Ishikawa (cell line): ENCODE results near the gene COG5.

Experiments
- CEBPB ChIP-seq: IDR thresholded peaks from 2 replicates; pipeline ENCODE4 v1.6.1; 2012
- CREB1 ChIP-seq: IDR thresholded peaks from 2 replicates; pipeline ENCODE4 v1.6.1; 2012; ENCODE audit warnings: low read depth
- EGR1 ChIP-seq: IDR thresholded peaks from 2 replicates; pipeline ENCODE4 v1.6.1; 2012
- MAX ChIP-seq: IDR thresholded peaks from 2 replicates; pipeline ENCODE4 v1.6.1; 2012
- NFIC ChIP-seq: IDR thresholded peaks from 2 replicates; pipeline ENCODE4 v1.6.1; 2012
- RAD21 ChIP-seq: IDR thresholded peaks from 2 replicates; pipeline ENCODE4 v1.6.1; 2012; ENCODE audit warnings: low read depth
- REST ChIP-seq: IDR thresholded peaks from 2 replicates; pipeline ENCODE4 v1.6.1; 2012; ENCODE audit warnings: low read depth, mild to moderate bottlenecking
- TAF1 ChIP-seq: IDR thresholded peaks from 2 replicates; pipeline ENCODE4 v1.6.1; 2012; ENCODE audit warnings: low read depth, mild to moderate bottlenecking
- TCF12 ChIP-seq: IDR thresholded peaks from 2 replicates; pipeline ENCODE4 v1.6.1; 2012; ENCODE audit warnings: low read depth
- USF1 ChIP-seq: IDR thresholded peaks from 2 replicates; pipeline ENCODE4 v1.6.1; 2012

GRCh38 chr7:107530751-107531150 is 33.0 kb downstream of the COG5 start:
- TF ChIP-seq USF1 (no peak), RAD21 (no peak), EGR1 (no peak), CEBPB (no peak), TCF12 (no peak), CREB1 (no peak), NFIC (no peak), REST (no peak), MAX (no peak), TAF1 (no peak)
